ENCODE results near the gene CAPN12.

DNA sequence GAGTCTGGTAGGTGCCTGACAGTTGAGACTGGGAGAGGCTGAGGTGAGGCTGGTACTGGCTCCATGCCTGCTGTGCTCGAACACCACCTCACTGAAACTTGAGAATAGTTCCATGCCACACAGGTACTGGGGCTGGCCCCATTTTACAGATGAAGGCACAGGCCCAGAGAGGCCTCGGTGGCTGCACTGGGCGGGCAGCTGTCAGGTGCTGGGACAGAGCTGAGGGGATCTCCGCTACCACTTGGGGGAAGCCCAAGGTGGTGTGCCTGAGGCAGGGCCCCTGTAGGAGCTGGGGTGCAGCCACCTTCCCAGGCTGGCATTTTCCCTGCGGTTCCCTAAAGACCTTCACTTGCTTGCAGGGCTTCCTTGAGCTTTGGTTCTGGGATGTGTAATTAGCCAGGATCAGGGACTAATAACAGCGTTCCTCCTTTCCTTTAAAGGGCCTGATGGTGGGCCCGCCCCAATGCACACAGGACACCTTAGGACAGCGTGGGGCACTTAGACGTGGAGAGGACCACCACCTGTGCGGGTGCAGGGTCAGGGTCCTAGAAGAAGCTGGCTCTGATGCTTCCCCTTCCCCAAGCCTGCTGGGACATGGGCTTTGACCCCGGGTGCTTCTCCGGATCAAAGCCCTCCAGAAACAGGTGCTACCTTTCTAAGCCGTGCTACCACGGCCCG, 23.6 kb downstream of the CAPN12 start:
- TF ChIP-seq, protein P1, sequence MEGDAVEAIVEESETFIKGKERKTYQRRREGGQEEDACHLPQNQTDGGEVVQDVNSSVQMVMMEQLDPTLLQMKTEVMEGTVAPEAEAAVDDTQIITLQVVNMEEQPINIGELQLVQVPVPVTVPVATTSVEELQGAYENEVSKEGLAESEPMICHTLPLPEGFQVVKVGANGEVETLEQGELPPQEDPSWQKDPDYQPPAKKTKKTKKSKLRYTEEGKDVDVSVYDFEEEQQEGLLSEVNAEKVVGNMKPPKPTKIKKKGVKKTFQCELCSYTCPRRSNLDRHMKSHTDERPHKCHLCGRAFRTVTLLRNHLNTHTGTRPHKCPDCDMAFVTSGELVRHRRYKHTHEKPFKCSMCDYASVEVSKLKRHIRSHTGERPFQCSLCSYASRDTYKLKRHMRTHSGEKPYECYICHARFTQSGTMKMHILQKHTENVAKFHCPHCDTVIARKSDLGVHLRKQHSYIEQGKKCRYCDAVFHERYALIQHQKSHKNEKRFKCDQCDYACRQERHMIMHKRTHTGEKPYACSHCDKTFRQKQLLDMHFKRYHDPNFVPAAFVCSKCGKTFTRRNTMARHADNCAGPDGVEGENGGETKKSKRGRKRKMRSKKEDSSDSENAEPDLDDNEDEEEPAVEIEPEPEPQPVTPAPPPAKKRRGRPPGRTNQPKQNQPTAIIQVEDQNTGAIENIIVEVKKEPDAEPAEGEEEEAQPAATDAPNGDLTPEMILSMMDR (optimal IDR thresholded peaks at IDR 0.05 in 1 of 3, IDR thresholded peaks at IDR 0.05 in 1 of 3, conservative IDR thresholded peaks at IDR 0.05 in 1 of 3; ENCODE audit: extremely low read depth in 1 of 3, insufficient read depth in 2 of 3, low read length in 3 of 3), result no peak
- TF ChIP-seq EZH2 (IDR thresholded peaks at IDR 0.05; ENCODE audit: low read length), result no peak
